Bronchial epithelial cell (primary cell): ENCODE measurements around the gene HS1BP3. TPM values are rescaled to one million over a fixed set of nuclear protein-coding genes. Genes with fewer than 3 reads are reported as not detected.
A peak's percentile ranks its signal among the peaks of the same experiment; 100 is the strongest.

Source experiments
- DNase-seq: peaks from one replicate; pipeline ENCODE4 v3.0.0-alpha.2; 2010; ENCODE audit warnings: low read depth
- FAIRE-seq: peaks from 2 replicates; lab custom pipeline; 2011; peaks lifted over from hg19 to GRCh38; lab: Jason Lieb, UNC
- H3K27me3 ChIP-seq: 2 replicates; pipeline ENCODE4 v1.5.1; 2011; ENCODE audit warnings: low read length; ENCODE audit not compliant: control insufficient read depth, insufficient read depth
- H3K36me3 ChIP-seq: 2 replicates; pipeline ENCODE4 v1.5.1; 2011; ENCODE audit warnings: low read length; ENCODE audit not compliant: control insufficient read depth, insufficient read depth
- H3K4me3 ChIP-seq: 2 replicates; pipeline ENCODE4 v1.5.1; 2011; ENCODE audit warnings: mild to moderate bottlenecking, low read depth, low read length, control low read depth
- total RNA-seq: library from RNA; depleted of rRNA; stranded (reverse); fragments of >200 nt; gene quantifications from 2 replicates; pipeline ENCODE4 v1.2.1, GENCODE V29; 2014
- TF ChIP-seq, protein P1 (sequence below): IDR thresholded peaks from 2 replicates; pipeline ENCODE4 v1.5.1; 2011; ENCODE audit warnings: mild to moderate bottlenecking, moderate library complexity, low read length, control low read depth, inconsistent platforms; ENCODE audit not compliant: insufficient read depth, severe bottlenecking

The HS1BP3 gene
- total RNA-seq, 1 donor from 2014 or later = 27.6 TPM

DNA sequence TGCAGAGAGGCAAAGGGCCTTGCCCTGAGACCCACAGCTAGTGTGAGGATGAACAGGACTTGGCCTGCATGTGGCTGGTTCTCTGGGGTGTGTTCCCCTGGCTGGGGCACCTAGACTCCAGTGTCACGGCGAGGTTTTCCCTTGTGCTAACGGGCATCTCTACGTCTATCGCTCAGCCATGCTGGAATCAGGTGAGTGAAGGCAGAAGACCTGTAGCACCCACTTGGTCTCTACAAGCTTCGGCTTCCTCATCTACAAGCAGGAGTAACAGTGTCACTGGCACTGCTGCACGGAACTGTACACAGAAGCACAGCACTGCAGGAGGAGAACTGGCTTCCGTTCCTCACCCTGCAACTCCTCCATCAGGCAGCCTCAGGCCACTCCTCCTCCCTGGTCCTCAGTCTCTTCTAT, 30.6 kb downstream of the HS1BP3 start:
- Histone ChIP-seq H3K36me3 (peaks cover 7% of the 10 kb centered on the region), H3K4me3 (no peak overlapping the region), H3K27me3 (no peaks in the 10 kb centered on the region)
- FAIRE-seq (no peak), DNase-seq (no peak)
- TF ChIP-seq, protein P1, sequence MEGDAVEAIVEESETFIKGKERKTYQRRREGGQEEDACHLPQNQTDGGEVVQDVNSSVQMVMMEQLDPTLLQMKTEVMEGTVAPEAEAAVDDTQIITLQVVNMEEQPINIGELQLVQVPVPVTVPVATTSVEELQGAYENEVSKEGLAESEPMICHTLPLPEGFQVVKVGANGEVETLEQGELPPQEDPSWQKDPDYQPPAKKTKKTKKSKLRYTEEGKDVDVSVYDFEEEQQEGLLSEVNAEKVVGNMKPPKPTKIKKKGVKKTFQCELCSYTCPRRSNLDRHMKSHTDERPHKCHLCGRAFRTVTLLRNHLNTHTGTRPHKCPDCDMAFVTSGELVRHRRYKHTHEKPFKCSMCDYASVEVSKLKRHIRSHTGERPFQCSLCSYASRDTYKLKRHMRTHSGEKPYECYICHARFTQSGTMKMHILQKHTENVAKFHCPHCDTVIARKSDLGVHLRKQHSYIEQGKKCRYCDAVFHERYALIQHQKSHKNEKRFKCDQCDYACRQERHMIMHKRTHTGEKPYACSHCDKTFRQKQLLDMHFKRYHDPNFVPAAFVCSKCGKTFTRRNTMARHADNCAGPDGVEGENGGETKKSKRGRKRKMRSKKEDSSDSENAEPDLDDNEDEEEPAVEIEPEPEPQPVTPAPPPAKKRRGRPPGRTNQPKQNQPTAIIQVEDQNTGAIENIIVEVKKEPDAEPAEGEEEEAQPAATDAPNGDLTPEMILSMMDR = no peak

DNA sequence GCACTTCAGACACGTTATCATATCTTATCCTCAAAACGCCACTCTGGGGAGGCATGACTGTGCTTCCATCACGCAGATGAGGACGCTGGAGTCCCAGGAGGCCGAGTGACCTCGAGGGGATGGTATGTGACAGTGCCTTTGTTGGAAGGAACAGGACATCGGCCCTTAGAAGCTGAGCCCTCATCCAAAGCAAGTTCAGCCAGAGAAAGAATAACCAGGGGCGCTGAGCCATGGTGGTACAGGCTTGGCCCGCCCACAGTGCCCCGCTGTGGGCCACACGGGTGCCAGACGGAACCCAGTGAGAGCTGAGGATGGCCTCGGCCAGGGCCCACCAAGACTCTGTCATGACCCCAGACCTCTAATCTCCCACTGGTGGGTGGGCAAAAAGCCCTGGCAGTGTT, 31.3 kb downstream of the HS1BP3 start:
- no peak for FAIRE-seq
- DNase-seq = no peak
- Histone ChIP-seq H3K4me3 (no peak overlapping the region), H3K27me3 (no peaks in the 10 kb centered on the region), H3K36me3 (peaks cover 4% of the 10 kb centered on the region)
- TF ChIP-seq, protein P1 = no peak

DNA sequence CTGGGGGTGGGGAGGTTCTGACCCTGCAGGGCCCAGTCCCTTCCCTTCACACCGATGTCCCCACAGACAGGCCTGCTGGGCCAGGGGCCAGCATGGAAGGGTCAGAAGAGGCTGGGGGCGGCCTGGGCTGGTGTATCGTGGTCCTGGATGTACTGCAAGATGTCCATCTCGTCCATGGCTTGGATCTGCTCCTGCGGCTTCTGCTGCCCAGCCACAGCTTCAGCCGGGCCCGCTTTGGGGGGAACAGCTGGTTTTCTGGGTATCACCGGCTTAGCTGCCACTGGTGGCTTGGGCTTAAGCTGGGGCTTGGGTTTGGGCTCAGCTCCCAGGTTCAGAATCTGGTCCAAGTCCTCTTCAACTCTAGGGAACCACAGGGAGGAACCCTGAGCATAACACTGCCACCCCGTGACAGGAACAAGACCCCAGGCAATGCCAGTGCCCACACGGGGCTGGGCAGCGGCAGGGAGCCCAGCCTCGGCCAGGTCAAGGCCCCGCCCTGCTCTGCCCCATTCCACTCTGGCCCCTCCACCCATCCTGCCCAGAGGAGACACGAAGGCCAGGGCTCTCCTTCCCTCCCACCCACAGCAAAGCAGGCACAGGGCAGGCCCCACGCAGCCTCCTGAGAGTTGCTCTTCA, 31.9 kb downstream of the HS1BP3 start:
- no peak for FAIRE-seq
- DNase-seq = no peak
- TF ChIP-seq, protein P1 = no peak

DNA sequence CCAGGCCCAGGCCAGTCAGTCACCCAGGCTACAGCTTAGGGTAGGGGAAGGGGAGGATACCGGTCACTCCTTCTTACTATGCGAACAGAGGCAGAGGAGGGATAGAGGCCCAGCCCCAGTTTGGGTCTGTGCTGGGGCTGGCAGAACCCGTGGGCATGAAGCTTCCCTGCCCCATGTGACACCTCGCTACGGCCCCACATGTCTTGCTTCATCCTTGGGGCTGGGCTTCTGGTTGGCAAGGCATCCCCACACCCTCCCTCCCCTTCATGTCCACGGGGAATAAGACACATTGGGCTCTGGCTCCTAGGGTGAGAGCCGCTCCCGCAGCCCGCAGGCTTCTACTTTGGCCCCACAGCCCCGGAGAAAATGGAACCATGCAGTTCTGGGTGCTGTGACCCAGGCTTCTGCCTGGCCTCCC, 32.4 kb downstream of the HS1BP3 start:
- Histone ChIP-seq H3K27me3 (no peaks in the 10 kb centered on the region), H3K4me3 (no peak overlapping the region), H3K36me3 (peaks cover 2% of the 10 kb centered on the region)
- no peak for DNase-seq
- TF ChIP-seq, protein P1 = no peak
- no peak for FAIRE-seq

More for the DNA sequence above, 31.9 kb downstream of the HS1BP3 start:
- Histone ChIP-seq H3K4me3 (no peak overlapping the region), H3K27me3 (no peaks in the 10 kb centered on the region), H3K36me3 (peaks cover 2% of the 10 kb centered on the region)

DNA sequence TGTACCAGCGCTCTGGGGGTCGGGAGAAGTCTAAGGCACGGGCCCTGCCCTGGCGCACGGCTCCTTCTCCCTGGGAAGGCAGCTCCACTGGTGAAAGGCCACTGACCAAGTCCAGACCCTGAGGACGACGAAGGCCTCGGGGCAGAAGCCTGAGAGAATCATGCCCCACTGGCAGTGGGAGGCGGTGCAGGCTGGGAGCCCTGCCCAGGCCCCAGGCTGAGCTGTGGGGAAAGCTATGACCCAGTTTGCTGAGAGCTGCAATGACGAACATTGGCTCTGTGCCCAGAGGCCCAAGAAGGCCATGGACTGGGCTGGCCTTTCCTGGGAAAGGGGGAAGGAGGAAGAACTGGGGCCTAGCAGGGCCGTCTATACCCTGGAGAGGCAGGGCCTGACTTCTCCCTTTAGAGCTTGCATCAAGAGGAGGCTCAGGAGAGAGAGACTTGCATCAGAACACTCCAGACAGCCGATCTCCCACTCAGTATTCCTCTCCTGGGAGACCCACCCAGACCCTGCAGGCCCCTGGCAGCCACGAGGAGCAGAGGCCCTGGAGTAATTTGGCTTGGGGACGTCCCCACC, 32.9 kb downstream of the HS1BP3 start:
- FAIRE-seq = no peak
- Histone ChIP-seq H3K27me3 (no peaks in the 10 kb centered on the region), H3K4me3 (no peak overlapping the region), H3K36me3 (peaks cover 1% of the 10 kb centered on the region)
- peak; percentile 82 for DNase-seq
- TF ChIP-seq, protein P1 = peak; percentile 49
